Prostate gland (tissue), 2 donors: Measurements from ENCODE around the gene PRR15L. TPM values are rescaled to one million over a fixed set of nuclear protein-coding genes. Genes with fewer than 3 reads are reported as not detected.

ENCODE experiments used
- DNase-seq: peaks from one replicate; pipeline ENCODE4 v3.0.0-alpha.2; 2019; ENCODE audit warnings: low spot score
- H3K27ac ChIP-seq, 2 donors: fragments of 200-600 bp; sonication (generic); 2 replicates each; pipeline ENCODE4 v1.5.1; 2017 to 2019
- H3K27me3 ChIP-seq: fragments of 200-600 bp; sonication (generic); replicated peaks from 2 replicates; pipeline ENCODE4 v1.5.1; 2019; ENCODE audit not compliant: insufficient read depth
- H3K36me3 ChIP-seq, 2 donors: fragments of 200-600 bp; sonication (generic); 1 replicate in 1 of 2; 2 replicates in 1 of 2; pipeline versions ENCODE4 v1.5.1 to v1.8.1; 2017 to 2019
- H3K4me1 ChIP-seq: fragments of 200-600 bp; sonication (generic); replicated peaks from 2 replicates; pipeline ENCODE4 v1.5.1; 2019
- H3K4me3 ChIP-seq, 2 donors: fragments of 200-600 bp; sonication (generic); 2 replicates each; pipeline ENCODE4 v1.5.1; 2017 to 2019
- H3K9me3 ChIP-seq: fragments of 200-600 bp; sonication (generic); 2 replicates; pipeline ENCODE4 v1.5.1; 2017
- POLR2A ChIP-seq: fragments of 450-650 bp; IDR thresholded peaks from one replicate; pipeline ENCODE4 v1.6.1; 2016; ENCODE audit warnings: antibody characterized with exemption, mild to moderate bottlenecking
- POLR2AphosphoS5 ChIP-seq: sonication (generic); formaldehyde crosslinking; IDR thresholded peaks from one replicate; pipeline ENCODE4 v1.6.1; 2017; ENCODE audit warnings: antibody characterized with exemption
- WGBS: methylation state at CpG from one replicate; pipeline ENCODE4 v1.1.5; 2018; 5-methylcytosine and 5-hydroxymethylcytosine counted together
- intact Hi-C: fragments of 100-400 bp; cut with DNase I; formaldehyde crosslinking; loops from one replicate; pipeline ENCODE4 v1.14.2; 2022
- total RNA-seq, 2 donors: library from RNA; depleted of rRNA; stranded (reverse); fragments of >200 nt; gene quantifications; one replicate each; pipeline ENCODE4 v1.1.0, GENCODE V29; 2016
- TF ChIP-seq, protein P1 (sequence below), 4 experiments: fragments of 200-600 bp in 2 of 4; fragments of 450-650 bp in 2 of 4; sonication (generic) in 2 of 4; IDR thresholded peaks; 1 replicate in 3 of 4; 2 replicates in 1 of 4; pipeline ENCODE4 v1.5.1; 2016 to 2019; ENCODE audit warnings: antibody characterized with exemption in 4 of 4, mild to moderate bottlenecking in 2 of 4, moderate library complexity in 2 of 4

The PRR15L gene
- total RNA-seq, 2 donors from 2014 or later = 19.9 to 59.7 TPM

DNA sequence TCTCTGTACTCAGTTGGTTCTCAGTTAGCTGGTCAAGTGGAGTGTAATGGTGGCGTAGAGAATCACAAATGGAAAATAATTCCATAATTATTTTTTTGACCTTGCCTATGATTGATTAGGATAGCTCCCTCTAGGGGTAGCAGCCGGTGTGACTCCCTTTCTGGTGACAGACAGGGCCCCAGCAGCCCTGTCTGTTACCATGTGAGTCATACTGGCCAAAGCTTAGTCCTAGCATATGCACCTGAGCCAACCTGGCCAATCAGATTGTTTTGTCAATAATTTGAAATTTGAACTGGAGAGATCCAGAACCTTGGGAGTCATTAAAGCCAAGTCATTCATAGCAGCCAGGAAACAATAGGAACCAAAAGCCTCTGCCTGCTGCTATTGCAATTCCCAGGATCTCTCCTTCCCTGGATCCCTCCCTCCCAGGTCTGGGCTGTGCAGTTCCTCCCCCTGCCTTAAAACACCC lies 10.7 kb downstream of the PRR15L start:
- DNase-seq = peak; percentile 91
- Histone ChIP-seq H3K27ac (peak overlapping the region; percentile 62 to 93), H3K4me3 (no peak overlapping the region), H3K4me1 (peaks cover 21% of the 10 kb centered on the region), H3K27me3 (no peaks in the 10 kb centered on the region), H3K9me3 (no peaks in the 10 kb centered on the region), H3K36me3 (no peaks in the 10 kb centered on the region)
- TF ChIP-seq, protein P1, sequence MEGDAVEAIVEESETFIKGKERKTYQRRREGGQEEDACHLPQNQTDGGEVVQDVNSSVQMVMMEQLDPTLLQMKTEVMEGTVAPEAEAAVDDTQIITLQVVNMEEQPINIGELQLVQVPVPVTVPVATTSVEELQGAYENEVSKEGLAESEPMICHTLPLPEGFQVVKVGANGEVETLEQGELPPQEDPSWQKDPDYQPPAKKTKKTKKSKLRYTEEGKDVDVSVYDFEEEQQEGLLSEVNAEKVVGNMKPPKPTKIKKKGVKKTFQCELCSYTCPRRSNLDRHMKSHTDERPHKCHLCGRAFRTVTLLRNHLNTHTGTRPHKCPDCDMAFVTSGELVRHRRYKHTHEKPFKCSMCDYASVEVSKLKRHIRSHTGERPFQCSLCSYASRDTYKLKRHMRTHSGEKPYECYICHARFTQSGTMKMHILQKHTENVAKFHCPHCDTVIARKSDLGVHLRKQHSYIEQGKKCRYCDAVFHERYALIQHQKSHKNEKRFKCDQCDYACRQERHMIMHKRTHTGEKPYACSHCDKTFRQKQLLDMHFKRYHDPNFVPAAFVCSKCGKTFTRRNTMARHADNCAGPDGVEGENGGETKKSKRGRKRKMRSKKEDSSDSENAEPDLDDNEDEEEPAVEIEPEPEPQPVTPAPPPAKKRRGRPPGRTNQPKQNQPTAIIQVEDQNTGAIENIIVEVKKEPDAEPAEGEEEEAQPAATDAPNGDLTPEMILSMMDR (IDR thresholded peaks at IDR 0.05) = peak; percentile 89 to 93 (median 90)
- TF ChIP-seq POLR2AphosphoS5 (peak; percentile 94), POLR2A (peak; percentile 47)
- intact Hi-C loops = loop anchor here (5.0 kb wide), 1 partner anchor 40 kb away; no protein-coding TSS in a partner anchor
- 10% methylated on average over 2 of the region's 2 CpGs for WGBS

DNA sequence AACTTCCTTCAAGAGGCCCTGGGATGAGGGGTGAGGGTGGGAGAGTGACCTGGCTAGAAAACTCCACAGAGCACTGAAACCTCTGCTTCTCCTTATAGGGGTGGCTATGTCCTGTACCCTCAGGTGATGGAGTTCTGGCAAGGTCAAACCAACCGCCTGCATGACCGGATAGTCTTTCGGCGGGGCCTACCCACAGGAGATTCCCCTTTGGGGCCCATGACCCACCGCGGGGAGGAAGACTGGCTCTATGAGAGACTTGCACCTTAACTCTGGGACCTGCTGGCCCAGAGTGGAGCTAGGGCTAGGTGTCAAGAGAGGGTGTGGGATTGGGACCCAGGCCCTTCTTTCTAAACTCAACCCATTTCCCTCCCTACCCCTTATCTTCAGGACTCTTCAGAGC lies 11.2 kb downstream of the PRR15L start:
- no peaks in the 10 kb centered on the region for H3K36me3 ChIP-seq
- no peak for DNase-seq
- no peaks in the 10 kb centered on the region for H3K9me3 ChIP-seq
- H3K27ac ChIP-seq = peak overlapping the region; percentile 37 to 93
- peaks cover 21% of the 10 kb centered on the region for H3K4me1 ChIP-seq
- H3K4me3 ChIP-seq = no peak overlapping the region
- 93% methylated on average over 6 of the region's 6 CpGs for WGBS
- intact Hi-C loops = loop anchor here (5.0 kb wide), 1 partner anchor 39 kb away; no protein-coding TSS in a partner anchor
- TF ChIP-seq, protein P1 (IDR thresholded peaks at IDR 0.05) = no peak
- TF ChIP-seq POLR2AphosphoS5 = no peak
- TF ChIP-seq POLR2A = no peak
- H3K27me3 ChIP-seq = no peaks in the 10 kb centered on the region

DNA sequence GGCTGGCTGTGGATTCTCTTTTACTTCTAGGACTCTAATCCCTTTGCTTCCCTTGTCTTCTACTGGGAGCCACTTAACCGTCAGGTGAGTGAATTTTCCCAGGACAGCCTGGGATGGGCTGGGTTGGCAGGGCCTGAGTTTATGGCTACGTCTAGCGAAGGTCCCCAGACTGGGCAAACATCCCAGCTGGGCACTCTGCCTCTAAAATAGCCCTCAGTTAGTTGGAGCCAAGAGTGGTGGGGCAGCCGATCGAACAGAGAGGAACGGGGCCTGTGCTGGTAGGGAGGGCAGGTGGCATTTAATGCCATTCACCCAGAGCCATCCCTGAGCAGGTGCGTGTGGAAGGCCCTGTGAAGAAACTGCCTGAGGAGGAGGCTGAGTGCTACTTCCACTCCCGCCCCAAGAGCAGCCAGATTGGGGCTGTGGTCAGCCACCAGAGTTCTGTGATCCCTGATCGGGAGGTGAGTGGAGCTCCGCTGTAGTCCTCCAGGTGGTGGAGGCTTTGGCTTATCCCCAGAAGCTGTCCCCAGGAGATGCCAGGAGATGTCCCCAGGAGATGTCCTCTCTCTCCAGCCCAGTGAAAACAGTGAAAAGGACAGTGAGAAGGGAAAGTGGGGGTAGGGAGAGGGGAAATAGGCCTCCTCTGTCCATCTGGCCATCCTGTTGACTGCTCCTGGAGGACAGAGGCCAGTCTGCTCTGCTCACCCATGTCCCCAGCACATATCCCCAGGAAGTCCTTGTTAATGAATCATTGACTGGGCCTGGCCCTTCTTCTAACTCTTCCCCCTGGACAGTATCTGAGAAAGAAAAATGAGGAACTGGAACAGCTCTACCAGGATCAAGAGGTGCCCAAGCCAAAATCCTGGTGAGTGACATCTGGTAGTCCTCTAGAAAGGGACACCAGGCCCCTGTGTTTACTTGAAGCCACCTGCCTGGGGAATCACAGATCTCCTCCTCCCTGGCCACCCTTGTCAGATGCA lies 11.9 kb downstream of the PRR15L start:
- no peaks in the 10 kb centered on the region for H3K9me3 ChIP-seq
- no peaks in the 10 kb centered on the region for H3K36me3 ChIP-seq
- H3K27me3 ChIP-seq = no peaks in the 10 kb centered on the region
- H3K4me3 ChIP-seq = no peak overlapping the region
- TF ChIP-seq POLR2AphosphoS5 = no peak
- TF ChIP-seq, protein P1 (IDR thresholded peaks at IDR 0.05) = no peak
- no peak for TF ChIP-seq POLR2A
- peak overlapping the region; percentile 9 to 93 for H3K27ac ChIP-seq
- H3K4me1 ChIP-seq = peaks cover 21% of the 10 kb centered on the region
- DNase-seq = no peak
- 71% methylated on average over 10 of the region's 10 CpGs for WGBS
- intact Hi-C loops = loop anchor here (5.0 kb wide), 1 partner anchor 39 kb away; no protein-coding TSS in a partner anchor

DNA sequence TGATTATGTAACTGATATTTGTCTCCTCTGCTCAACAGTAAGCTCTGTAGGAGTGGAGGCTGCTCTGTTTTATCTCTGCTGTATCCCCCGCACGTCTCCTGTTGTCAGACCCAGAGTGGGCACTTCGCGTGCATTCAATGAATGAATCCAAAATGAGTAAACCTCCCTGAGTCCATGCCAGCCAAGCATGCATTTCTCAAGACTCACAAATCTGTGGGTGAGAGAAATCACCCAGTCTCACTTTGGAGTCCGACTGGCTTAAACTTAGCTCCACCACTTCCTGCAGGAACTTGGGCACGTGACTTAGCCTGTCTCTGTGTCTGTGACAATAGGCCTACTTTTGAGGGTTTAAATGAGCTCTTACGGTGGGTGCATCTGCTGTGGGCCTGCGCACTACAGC lies 12.6 kb downstream of the PRR15L start:
- Histone ChIP-seq H3K4me3 (no peak overlapping the region), H3K36me3 (no peaks in the 10 kb centered on the region), H3K4me1 (peaks cover 18% of the 10 kb centered on the region), H3K27ac (peak overlapping the region in 1 of 2 donors; percentile 93), H3K27me3 (no peaks in the 10 kb centered on the region), H3K9me3 (no peaks in the 10 kb centered on the region)
- DNase-seq = no peak
- intact Hi-C loops = loop anchor here (5.0 kb wide), 1 partner anchor 38 kb away; no protein-coding TSS in a partner anchor
- 80% methylated on average over 8 of the region's 8 CpGs for WGBS
- no peak for TF ChIP-seq POLR2A
- TF ChIP-seq, protein P1 (IDR thresholded peaks at IDR 0.05) = no peak
- TF ChIP-seq POLR2AphosphoS5 = no peak
